Measurements from ENCODE around the gene AZU1.

GRCh38 chr19:781800-782184 is 45.8 kb upstream of the AZU1 start:
- TF ChIP-seq POLR2A (IDR thresholded peaks at IDR 0.05) = no peak
- TF ChIP-seq, protein P1, sequence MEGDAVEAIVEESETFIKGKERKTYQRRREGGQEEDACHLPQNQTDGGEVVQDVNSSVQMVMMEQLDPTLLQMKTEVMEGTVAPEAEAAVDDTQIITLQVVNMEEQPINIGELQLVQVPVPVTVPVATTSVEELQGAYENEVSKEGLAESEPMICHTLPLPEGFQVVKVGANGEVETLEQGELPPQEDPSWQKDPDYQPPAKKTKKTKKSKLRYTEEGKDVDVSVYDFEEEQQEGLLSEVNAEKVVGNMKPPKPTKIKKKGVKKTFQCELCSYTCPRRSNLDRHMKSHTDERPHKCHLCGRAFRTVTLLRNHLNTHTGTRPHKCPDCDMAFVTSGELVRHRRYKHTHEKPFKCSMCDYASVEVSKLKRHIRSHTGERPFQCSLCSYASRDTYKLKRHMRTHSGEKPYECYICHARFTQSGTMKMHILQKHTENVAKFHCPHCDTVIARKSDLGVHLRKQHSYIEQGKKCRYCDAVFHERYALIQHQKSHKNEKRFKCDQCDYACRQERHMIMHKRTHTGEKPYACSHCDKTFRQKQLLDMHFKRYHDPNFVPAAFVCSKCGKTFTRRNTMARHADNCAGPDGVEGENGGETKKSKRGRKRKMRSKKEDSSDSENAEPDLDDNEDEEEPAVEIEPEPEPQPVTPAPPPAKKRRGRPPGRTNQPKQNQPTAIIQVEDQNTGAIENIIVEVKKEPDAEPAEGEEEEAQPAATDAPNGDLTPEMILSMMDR (IDR thresholded peaks at IDR 0.05) = no peak
- no peak for TF ChIP-seq EP300 (IDR thresholded peaks at IDR 0.05)
